Stomach (tissue), 4 donors: ENCODE results near the gene KIAA0232.

ENCODE experiments used
- CTCF ChIP-seq, 7 experiments: fragments of 450-650 bp in 4 of 7; fragments of 200-600 bp in 3 of 7; sonication (generic) in 3 of 7; IDR thresholded peaks; one replicate each; pipeline ENCODE4 v1.5.1; 2016 to 2019; ENCODE audit warnings: antibody characterized with exemption in 7 of 7, control low read depth in 2 of 7, mild to moderate bottlenecking in 1 of 7
- EP300 ChIP-seq: sonication (generic); formaldehyde crosslinking; IDR thresholded peaks from one replicate; pipeline ENCODE4 v1.6.1; 2017; ENCODE audit warnings: antibody characterized with exemption
- POLR2A ChIP-seq, 4 donors: fragments of 450-650 bp; IDR thresholded peaks; one replicate each; pipeline ENCODE4 v1.6.1; 2016; ENCODE audit warnings: antibody characterized with exemption in 4 of 4, control low read depth in 2 of 4, mild to moderate bottlenecking in 1 of 4, moderate library complexity in 1 of 4
- POLR2AphosphoS5 ChIP-seq, 3 donors: sonication (generic); formaldehyde crosslinking; IDR thresholded peaks; one replicate each; pipeline ENCODE4 v1.6.1; 2016; ENCODE audit warnings: antibody characterized with exemption in 3 of 3

DNA sequence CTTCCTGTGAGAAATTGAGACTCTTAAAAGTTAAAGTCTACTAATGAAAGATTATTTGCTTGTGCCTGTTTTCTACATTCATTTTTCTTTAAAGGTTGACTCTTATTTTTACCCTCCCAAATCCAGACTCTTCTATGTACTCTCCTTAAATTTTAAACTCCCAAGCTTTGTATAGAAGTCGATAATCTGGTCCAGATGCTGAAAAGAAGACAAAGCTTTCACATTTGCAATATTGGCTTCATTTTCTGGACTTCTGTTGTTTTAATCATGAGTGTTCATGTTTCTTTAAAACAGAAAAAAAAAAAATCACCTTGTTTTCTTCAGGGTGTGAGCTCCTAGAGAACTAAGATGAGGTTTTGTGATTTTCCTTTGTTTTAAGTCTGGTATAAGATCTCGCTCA lies 73.9 kb downstream of the KIAA0232 start:
- TF ChIP-seq POLR2A (IDR thresholded peaks at IDR 0.05): no peak
- TF ChIP-seq CTCF (IDR thresholded peaks at IDR 0.05): no peak
- no peak for TF ChIP-seq POLR2AphosphoS5 (IDR thresholded peaks at IDR 0.05)
- no peak for TF ChIP-seq EP300
